ENCODE data around the gene FARS2.

- TF ChIP-seq CTCF (IDR thresholded peaks at IDR 0.05; ENCODE audit: low read depth, low read length): no peak
- no peak for TF ChIP-seq POLR2A (IDR thresholded peaks at IDR 0.05; ENCODE audit: extremely low read depth, insufficient read length)
- no peak for TF ChIP-seq MAX (IDR thresholded peaks at IDR 0.05; ENCODE audit: low read depth, low read length)
These were observed 232.5 kb downstream of the FARS2 start for GRCh38 chr6:5493806-5494205.

Measured in NB4 (cell line).